ENCODE measurements around the gene GLOD5.

Gene GLOD5

GRCh38 chrX:48754238-48754637, 7.3 kb upstream of the GLOD5 start:
- H3K4me3 ChIP-seq (ENCODE audit: low read length) = no peak overlapping the region
- no peak overlapping the region for H3K9ac ChIP-seq (ENCODE audit: low read depth, low read length)
- H3K27me3 ChIP-seq (ENCODE audit: insufficient read depth, low read length) = no peaks in the 10 kb centered on the region

GRCh38 chrX:48769230-48769629, 7.7 kb downstream of the GLOD5 start:
- Histone ChIP-seq H3K4me1 (ENCODE audit: insufficient read depth, low read length) (no peaks in the 10 kb centered on the region), H3K4me3 (ENCODE audit: low read length) (no peak overlapping the region), H3K9ac (ENCODE audit: low read depth, low read length) (no peak overlapping the region), H3K27me3 (ENCODE audit: insufficient read depth, low read length) (no peaks in the 10 kb centered on the region), H3K9me3 (ENCODE audit: insufficient read depth, low read depth, low read length) (no peaks in the 10 kb centered on the region), H3K27ac (ENCODE audit: low read depth, low read length) (no peak overlapping the region), H3K36me3 (ENCODE audit: insufficient read depth, low read length) (no peaks in the 10 kb centered on the region)
- 87% methylated on average over 5 of the region's 6 CpGs for WGBS

More at GRCh38 chrX:48754238-48754637, 7.3 kb upstream of the GLOD5 start:
- H3K27ac ChIP-seq (ENCODE audit: low read depth, low read length) = no peak overlapping the region
- no peaks in the 10 kb centered on the region for H3K4me1 ChIP-seq (ENCODE audit: insufficient read depth, low read length)
- no peaks in the 10 kb centered on the region for H3K36me3 ChIP-seq (ENCODE audit: insufficient read depth, low read length)
- H3K9me3 ChIP-seq (ENCODE audit: insufficient read depth, low read depth, low read length) = no peaks in the 10 kb centered on the region
- 86% methylated on average over 8 of the region's 8 CpGs for WGBS

GRCh38 chrX:48770296-48770695, 8.7 kb downstream of the GLOD5 start:
- Histone ChIP-seq H3K9me3 (ENCODE audit: insufficient read depth, low read depth, low read length) (no peaks in the 10 kb centered on the region), H3K27me3 (ENCODE audit: insufficient read depth, low read length) (no peaks in the 10 kb centered on the region), H3K27ac (ENCODE audit: low read depth, low read length) (no peak overlapping the region), H3K4me1 (ENCODE audit: insufficient read depth, low read length) (no peaks in the 10 kb centered on the region), H3K4me3 (ENCODE audit: low read length) (no peak overlapping the region), H3K36me3 (ENCODE audit: insufficient read depth, low read length) (no peaks in the 10 kb centered on the region), H3K9ac (ENCODE audit: low read depth, low read length) (no peak overlapping the region)
- WGBS = 92% methylated on average over 5 of the region's 6 CpGs

GRCh38 chrX:48772602-48773001, 11.1 kb downstream of the GLOD5 start:
- H3K27ac ChIP-seq (ENCODE audit: low read depth, low read length) = no peak overlapping the region
- H3K9ac ChIP-seq (ENCODE audit: low read depth, low read length) = no peak overlapping the region
- H3K4me3 ChIP-seq (ENCODE audit: low read length) = no peak overlapping the region
- no peaks in the 10 kb centered on the region for H3K27me3 ChIP-seq (ENCODE audit: insufficient read depth, low read length)
- 98% methylated on average over 5 of the region's 6 CpGs for WGBS
- no peaks in the 10 kb centered on the region for H3K36me3 ChIP-seq (ENCODE audit: insufficient read depth, low read length)
- no peaks in the 10 kb centered on the region for H3K4me1 ChIP-seq (ENCODE audit: insufficient read depth, low read length)
- H3K9me3 ChIP-seq (ENCODE audit: insufficient read depth, low read depth, low read length) = no peaks in the 10 kb centered on the region

- no peak overlapping the region for H3K9ac ChIP-seq (ENCODE audit: low read depth, low read length)
- H3K27me3 ChIP-seq (ENCODE audit: insufficient read depth, low read length) = no peaks in the 10 kb centered on the region
- WGBS = 92% methylated on average over 13 of the region's 13 CpGs
- H3K27ac ChIP-seq (ENCODE audit: low read depth, low read length) = no peak overlapping the region
- no peaks in the 10 kb centered on the region for H3K4me1 ChIP-seq (ENCODE audit: insufficient read depth, low read length)
- H3K36me3 ChIP-seq (ENCODE audit: insufficient read depth, low read length) = no peaks in the 10 kb centered on the region
- H3K9me3 ChIP-seq (ENCODE audit: insufficient read depth, low read depth, low read length) = no peaks in the 10 kb centered on the region
- H3K4me3 ChIP-seq (ENCODE audit: low read length) = no peak overlapping the region
Observed at GRCh38 chrX:48776818-48777439, 15.4 kb downstream of the GLOD5 start.

- Histone ChIP-seq H3K27me3 (ENCODE audit: insufficient read depth, low read length) (no peaks in the 10 kb centered on the region), H3K36me3 (ENCODE audit: insufficient read depth, low read length) (no peaks in the 10 kb centered on the region), H3K27ac (ENCODE audit: low read depth, low read length) (no peak overlapping the region), H3K4me1 (ENCODE audit: insufficient read depth, low read length) (no peaks in the 10 kb centered on the region), H3K9ac (ENCODE audit: low read depth, low read length) (no peak overlapping the region), H3K4me3 (ENCODE audit: low read length) (no peak overlapping the region), H3K9me3 (ENCODE audit: insufficient read depth, low read depth, low read length) (no peaks in the 10 kb centered on the region)
- 82% methylated on average over 7 of the region's 7 CpGs for WGBS
Observed at GRCh38 chrX:48779399-48779798, 17.9 kb downstream of the GLOD5 start.

- no peak overlapping the region for H3K4me3 ChIP-seq (ENCODE audit: low read length)
- WGBS = 83% methylated on average over 5 of the region's 6 CpGs
- no peaks in the 10 kb centered on the region for H3K4me1 ChIP-seq (ENCODE audit: insufficient read depth, low read length)
- H3K9ac ChIP-seq (ENCODE audit: low read depth, low read length) = no peak overlapping the region
- H3K9me3 ChIP-seq (ENCODE audit: insufficient read depth, low read depth, low read length) = no peaks in the 10 kb centered on the region
- no peak overlapping the region for H3K27ac ChIP-seq (ENCODE audit: low read depth, low read length)
- no peaks in the 10 kb centered on the region for H3K36me3 ChIP-seq (ENCODE audit: insufficient read depth, low read length)
- no peaks in the 10 kb centered on the region for H3K27me3 ChIP-seq (ENCODE audit: insufficient read depth, low read length)
Observed at GRCh38 chrX:48781705-48782104, 20.2 kb downstream of the GLOD5 start.

GRCh38 chrX:48782216-48782615, 20.7 kb downstream of the GLOD5 start:
- no peak overlapping the region for H3K4me3 ChIP-seq (ENCODE audit: low read length)
- no peaks in the 10 kb centered on the region for H3K36me3 ChIP-seq (ENCODE audit: insufficient read depth, low read length)
- H3K9ac ChIP-seq (ENCODE audit: low read depth, low read length) = no peak overlapping the region
- no peaks in the 10 kb centered on the region for H3K4me1 ChIP-seq (ENCODE audit: insufficient read depth, low read length)
- H3K27ac ChIP-seq (ENCODE audit: low read depth, low read length) = no peak overlapping the region
- H3K9me3 ChIP-seq (ENCODE audit: insufficient read depth, low read depth, low read length) = no peaks in the 10 kb centered on the region
- no peaks in the 10 kb centered on the region for H3K27me3 ChIP-seq (ENCODE audit: insufficient read depth, low read length)
- WGBS = 86% methylated on average over 1 of the region's 2 CpGs

GRCh38 chrX:48782795-48783194, 21.2 kb downstream of the GLOD5 start:
- H3K27me3 ChIP-seq (ENCODE audit: insufficient read depth, low read length) = no peaks in the 10 kb centered on the region
- WGBS = 92% methylated on average over 9 of the region's 13 CpGs

GRCh38 chrX:48784726-48785125, 23.2 kb downstream of the GLOD5 start:
- no peaks in the 10 kb centered on the region for H3K4me1 ChIP-seq (ENCODE audit: insufficient read depth, low read length)
- no peaks in the 10 kb centered on the region for H3K9me3 ChIP-seq (ENCODE audit: insufficient read depth, low read depth, low read length)
- no peaks in the 10 kb centered on the region for H3K27me3 ChIP-seq (ENCODE audit: insufficient read depth, low read length)
- WGBS = 95% methylated on average over 3 of the region's 3 CpGs
- no peak overlapping the region for H3K4me3 ChIP-seq (ENCODE audit: low read length)
- no peak overlapping the region for H3K9ac ChIP-seq (ENCODE audit: low read depth, low read length)
- H3K36me3 ChIP-seq (ENCODE audit: insufficient read depth, low read length) = no peaks in the 10 kb centered on the region
- H3K27ac ChIP-seq (ENCODE audit: low read depth, low read length) = no peak overlapping the region

More at GRCh38 chrX:48782795-48783194, 21.2 kb downstream of the GLOD5 start:
- H3K9ac ChIP-seq (ENCODE audit: low read depth, low read length) = no peak overlapping the region
- no peaks in the 10 kb centered on the region for H3K9me3 ChIP-seq (ENCODE audit: insufficient read depth, low read depth, low read length)
- no peak overlapping the region for H3K4me3 ChIP-seq (ENCODE audit: low read length)
- no peaks in the 10 kb centered on the region for H3K4me1 ChIP-seq (ENCODE audit: insufficient read depth, low read length)
- H3K36me3 ChIP-seq (ENCODE audit: insufficient read depth, low read length) = no peaks in the 10 kb centered on the region
- H3K27ac ChIP-seq (ENCODE audit: low read depth, low read length) = no peak overlapping the region

- Histone ChIP-seq H3K36me3 (ENCODE audit: insufficient read depth, low read length) (no peaks in the 10 kb centered on the region), H3K4me3 (ENCODE audit: low read length) (no peak overlapping the region), H3K4me1 (ENCODE audit: insufficient read depth, low read length) (no peaks in the 10 kb centered on the region), H3K9ac (ENCODE audit: low read depth, low read length) (no peak overlapping the region), H3K9me3 (ENCODE audit: insufficient read depth, low read depth, low read length) (no peaks in the 10 kb centered on the region), H3K27me3 (ENCODE audit: insufficient read depth, low read length) (no peaks in the 10 kb centered on the region), H3K27ac (ENCODE audit: low read depth, low read length) (no peak overlapping the region)
- 63% methylated on average over 1 of the region's 1 CpG for WGBS
Observed at GRCh38 chrX:48785186-48785539, 23.6 kb downstream of the GLOD5 start.
